Gastrocnemius medialis (tissue), 4 donors: ENCODE data around the gene RTP4. TPM values are rescaled to one million over a fixed set of nuclear protein-coding genes. Genes with fewer than 3 reads are reported as not detected.
A peak's percentile ranks its signal among the peaks of the same experiment; 100 is the strongest.

Experiments used
- ATAC-seq, 2 donors: fragments of 150-250 bp; one replicate each; pipeline ENCODE4 v1.9.1; 2016
- DNase-seq, 2 donors: peaks; one replicate each; pipeline ENCODE4 v3.0.0-alpha.2; 2019
- H3K27ac ChIP-seq, 4 donors: fragments of 200-600 bp; sonication (generic); 1 replicate in 1 of 4; 2 replicates in 3 of 4; pipeline ENCODE4 v1.5.1; 2016 to 2018; ENCODE audit warnings: mild to moderate bottlenecking in 2 of 4, moderate library complexity in 1 of 4
- H3K27me3 ChIP-seq, 3 donors: fragments of 200-600 bp; sonication (generic) in 2 of 3; 1 replicate in 1 of 3; 2 replicates in 2 of 3; pipeline versions ENCODE4 v1.5.1 to v1.6.0; 2016 to 2019; ENCODE audit warnings: mild to moderate bottlenecking in 1 of 3, moderate library complexity in 1 of 3
- H3K36me3 ChIP-seq, 2 donors: fragments of 200-600 bp; sonication (generic) in 1 of 2; one replicate each; pipeline ENCODE4 v1.5.1; 2017 to 2018
- H3K4me1 ChIP-seq, 2 donors: fragments of 200-600 bp; sonication (generic) in 1 of 2; one replicate each; pipeline ENCODE4 v1.5.1; 2016 to 2017; ENCODE audit warnings: mild to moderate bottlenecking in 2 of 2
- H3K4me3 ChIP-seq, 4 donors: fragments of 200-600 bp; sonication (generic) in 3 of 4; 1 replicate in 1 of 4; 2 replicates in 3 of 4; pipeline ENCODE4 v1.5.1; 2016 to 2019; ENCODE audit warnings: mild to moderate bottlenecking in 2 of 4
- H3K9me3 ChIP-seq, 3 donors: fragments of 200-600 bp; sonication (generic) in 2 of 3; 1 replicate in 1 of 3; 2 replicates in 2 of 3; pipeline ENCODE4 v1.5.1; 2016 to 2019
- CTCF ChIP-seq, 5 experiments: fragments of 450-650 bp in 3 of 5; fragments of 200-600 bp in 2 of 5; sonication (generic) in 2 of 5; IDR thresholded peaks in 4 of 5; conservative IDR thresholded peaks in 1 of 5; 1 replicate in 4 of 5; 2 replicates in 1 of 5; pipeline ENCODE4 v1.5.1; 2016 to 2019; ENCODE audit warnings: antibody characterized with exemption in 5 of 5, mild to moderate bottlenecking in 3 of 5, moderate library complexity in 3 of 5
- POLR2A ChIP-seq, 2 donors: fragments of 450-650 bp; IDR thresholded peaks; one replicate each; pipeline ENCODE4 v1.6.1; 2017; ENCODE audit warnings: antibody characterized with exemption in 2 of 2, mild to moderate bottlenecking in 2 of 2, moderate library complexity in 2 of 2
- in situ Hi-C, 4 donors: fragments of 200-750 bp; cut with MboI; loops; one replicate each; pipeline versions ENCODE4 v1.15.0 to v1.8.0; 2017; ENCODE audit warnings: low sequenced_read_pairs in 4 of 4
- intact Hi-C: fragments of 100-400 bp; cut with DNase I; formaldehyde crosslinking; loops from one replicate; pipeline ENCODE4 v1.15.1; 2023; ENCODE audit warnings: low total_unique reads
- total RNA-seq, 4 donors: library from RNA; depleted of rRNA; stranded (reverse); fragments of >200 nt; gene quantifications; one replicate each; pipeline versions ENCODE4 v1.1.0 to v1.2.3, GENCODE V29; 2016

RTP4 gene
- under 1 TPM in 3 of 4 donors, not detected in 1; 0.16 to 0.87 (median 0.39) TPM for total RNA-seq

- intact Hi-C loops: no loop called here
Measured at GRCh38 chr3:187368251-187369088, at the start of gene RTP4. Gene RTP4, plus strand, starts transcription at chr3:187368385. Its CDS starts 57 bp downstream, at chr3:187368442.

DNA sequence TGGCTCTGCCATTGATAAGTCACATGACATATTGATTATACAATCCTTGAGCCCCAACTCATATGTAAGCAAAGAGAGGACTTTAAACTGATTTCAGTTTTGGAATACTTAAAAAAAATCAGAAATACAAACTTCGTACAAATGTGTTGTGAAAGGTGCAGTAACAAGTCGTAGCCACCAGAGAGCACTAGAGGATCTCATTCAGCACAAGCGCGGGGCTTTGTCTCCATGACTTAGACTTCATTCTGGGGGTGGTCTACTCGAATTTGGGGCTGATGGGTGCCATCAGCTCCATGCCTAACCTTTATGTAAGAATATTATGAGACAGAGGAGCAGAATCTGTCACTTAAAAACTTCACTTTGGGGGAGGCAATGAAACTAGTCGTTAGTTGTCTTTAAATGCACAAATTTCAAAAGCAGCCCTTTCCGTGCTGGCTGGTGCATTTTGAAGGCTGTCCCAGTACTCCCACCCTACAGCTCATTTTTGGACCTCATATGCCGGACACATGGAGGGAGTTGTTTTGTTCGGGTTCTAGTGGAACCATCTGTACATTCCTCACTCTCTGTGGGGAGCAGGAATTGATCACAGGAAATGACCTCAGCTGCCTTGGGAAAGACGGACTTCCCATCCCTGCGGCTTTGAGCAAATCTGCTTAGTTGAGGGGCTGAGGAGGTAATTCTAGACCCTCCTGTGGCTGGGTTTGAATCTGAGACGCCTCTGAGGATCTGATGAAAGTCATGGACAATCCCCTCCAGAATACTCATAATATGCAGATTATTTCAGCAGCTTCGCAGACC, 49.2 kb upstream of the RTP4 start:
- peak in 1 of 2 donors; percentile 42 for ATAC-seq
- Histone ChIP-seq H3K27ac (no peak overlapping the region), H3K36me3 (no peaks in the 10 kb centered on the region), H3K4me3 (peak overlapping the region; percentile 26 to 44 (median 38)), H3K9me3 (no peaks in the 10 kb centered on the region), H3K27me3 (no peaks in the 10 kb centered on the region), H3K4me1 (peaks cover 0 to 4% of the 10 kb centered on the region in 2 donors)
- in situ Hi-C loops: loop anchor here in 3 of 4 donors (5.0 to 25.0 kb wide), 7 partner anchors 107 to 1668 kb away; no protein-coding TSS in a partner anchor
- TF ChIP-seq CTCF (IDR thresholded peaks at IDR 0.05 in 4 of 5, conservative IDR thresholded peaks at IDR 0.05 in 1 of 5): peak; percentile 70 to 87 (median 80)
- TF ChIP-seq POLR2A (IDR thresholded peaks at IDR 0.05): no peak
- intact Hi-C loops: loop anchor here (1.0 to 2.0 kb wide), 4 partner anchors 297 to 1830 kb away; no protein-coding TSS in a partner anchor
- peak in 1 of 2 donors; percentile 23 for DNase-seq

More at GRCh38 chr3:187368251-187369088, at the start of gene RTP4:
- Histone ChIP-seq H3K27me3 (no peaks in the 10 kb centered on the region), H3K4me3 (peak within 1 kb of the TSS; percentile 39 to 73 (median 59)), H3K36me3 (no peaks in the 10 kb centered on the region), H3K9me3 (no peaks in the 10 kb centered on the region), H3K4me1 (peaks cover 0 to 8% of the 10 kb centered on the region in 2 donors), H3K27ac (peak within 1 kb of the TSS; percentile 63 to 84 (median 76))
- in situ Hi-C loops: no loop called here
- DNase-seq: no peak
- TF ChIP-seq CTCF (IDR thresholded peaks at IDR 0.05 in 4 of 5, conservative IDR thresholded peaks at IDR 0.05 in 1 of 5) (no peak), POLR2A (IDR thresholded peaks at IDR 0.05) (no peak)
- peak; percentile 52 to 70 for ATAC-seq

- Histone ChIP-seq H3K36me3 (no peaks in the 10 kb centered on the region), H3K4me1 (peaks cover 0 to 4% of the 10 kb centered on the region in 2 donors), H3K9me3 (no peaks in the 10 kb centered on the region), H3K4me3 (no peak overlapping the region), H3K27ac (no peak overlapping the region), H3K27me3 (no peaks in the 10 kb centered on the region)
- DNase-seq (peak; percentile 12 to 50), ATAC-seq (peak; percentile 63 to 83)
- in situ Hi-C loops: loop anchor here (5.0 to 25.0 kb wide), 7 partner anchors 108 to 1668 kb away; no protein-coding TSS in a partner anchor
- intact Hi-C loops: loop anchor here (1.0 to 2.0 kb wide), 4 partner anchors 296 to 1829 kb away; no protein-coding TSS in a partner anchor
- no peak for TF ChIP-seq POLR2A (IDR thresholded peaks at IDR 0.05)
- TF ChIP-seq CTCF (IDR thresholded peaks at IDR 0.05 in 4 of 5, conservative IDR thresholded peaks at IDR 0.05 in 1 of 5): peak; percentile 37 to 76 (median 62)
Measured at GRCh38 chr3:187319699-187320302, 48.4 kb upstream of the RTP4 start.

DNA sequence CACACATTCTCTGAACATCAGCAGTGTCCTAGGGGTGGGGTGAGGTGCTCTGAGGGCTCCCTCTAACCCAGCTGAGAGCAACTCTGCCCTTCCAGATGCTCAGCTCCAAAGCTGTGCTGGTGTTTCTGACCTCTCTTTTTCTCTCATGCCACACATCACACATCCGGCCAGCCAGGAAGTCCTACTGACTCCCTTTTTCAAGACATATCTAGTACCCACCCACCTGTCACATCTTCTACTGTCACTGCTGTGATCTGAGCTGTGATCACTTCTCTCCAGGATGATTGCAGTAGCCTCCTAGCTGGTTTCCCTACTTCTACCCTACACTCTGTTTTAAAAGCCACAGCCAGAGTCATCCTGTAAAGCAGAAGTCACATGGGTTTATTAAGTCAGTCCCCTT, 46.4 kb upstream of the RTP4 start:
- Histone ChIP-seq H3K4me3 (no peak overlapping the region), H3K36me3 (no peaks in the 10 kb centered on the region), H3K9me3 (no peaks in the 10 kb centered on the region), H3K27ac (no peak overlapping the region), H3K27me3 (no peaks in the 10 kb centered on the region), H3K4me1 (peaks cover 0 to 4% of the 10 kb centered on the region in 2 donors)
- in situ Hi-C loops (loop anchor here in 3 of 4 donors (5.0 to 25.0 kb wide), 4 partner anchors 109 to 1666 kb away; no protein-coding TSS in a partner anchor), intact Hi-C loops (no loop called here)
- no peak for ATAC-seq
- TF ChIP-seq CTCF (IDR thresholded peaks at IDR 0.05 in 4 of 5, conservative IDR thresholded peaks at IDR 0.05 in 1 of 5) (no peak), POLR2A (IDR thresholded peaks at IDR 0.05) (no peak)
- no peak for DNase-seq
